Trophoblast cell (in vitro differentiated cells and primary cell): ENCODE data around the gene TEX38.
"Not testable (repeated sequence)": the region's sequence is repeated elsewhere in the genome, so short reads cannot be mapped to it uniquely, and the experiment has no call there.

Source experiments
- DNase-seq, 2 donors: peaks; one replicate each; pipeline ENCODE4 v3.0.0-alpha.2; 2016
- H2AFZ ChIP-seq: 2 replicates; pipeline ENCODE4 v1.6.1; 2013; ENCODE audit warnings: low read length, moderate library complexity, mild to moderate bottlenecking; ENCODE audit not compliant: insufficient read depth, poor library complexity
- H2AK5ac ChIP-seq: 2 replicates; pipeline ENCODE4 v1.6.1; 2013; ENCODE audit warnings: mild to moderate bottlenecking, low read length
- H2BK120ac ChIP-seq: 2 replicates; pipeline ENCODE4 v1.6.1; 2013; ENCODE audit warnings: low read length, mild to moderate bottlenecking, moderate library complexity; ENCODE audit not compliant: insufficient read depth, poor library complexity
- H2BK12ac ChIP-seq: 2 replicates; pipeline ENCODE4 v1.6.1; 2013; ENCODE audit warnings: mild to moderate bottlenecking, low read length, moderate library complexity
- H2BK5ac ChIP-seq: 2 replicates; pipeline ENCODE4 v1.6.1; 2013; ENCODE audit warnings: low read length, low read depth, moderate library complexity, mild to moderate bottlenecking; ENCODE audit not compliant: poor library complexity
- H3K14ac ChIP-seq: 2 replicates; pipeline ENCODE4 v1.6.1; 2013; ENCODE audit warnings: mild to moderate bottlenecking, low read length
- H3K18ac ChIP-seq: 2 replicates; pipeline ENCODE4 v1.6.1; 2013; ENCODE audit warnings: mild to moderate bottlenecking, low read length
- H3K23ac ChIP-seq: 2 replicates; pipeline ENCODE4 v1.6.1; 2013; ENCODE audit warnings: low read length
- H3K27ac ChIP-seq: 2 replicates; pipeline ENCODE4 v1.5.1; 2013; ENCODE audit warnings: low read depth, mild to moderate bottlenecking, inconsistent platforms, low read length, moderate library complexity
- H3K27me3 ChIP-seq: 2 replicates; pipeline ENCODE4 v1.6.1; 2013; ENCODE audit warnings: inconsistent platforms, mild to moderate bottlenecking, low read length, moderate library complexity; ENCODE audit not compliant: insufficient read depth
- H3K36me3 ChIP-seq, 2 experiments: 1 replicate in 1 of 2; 2 replicates in 1 of 2; pipeline ENCODE4 v1.6.1; 2013; ENCODE audit warnings: low read length in 2 of 2, mild to moderate bottlenecking in 2 of 2, moderate library complexity in 1 of 2; ENCODE audit not compliant: insufficient read depth in 2 of 2, control insufficient read depth in 1 of 2
- H3K4ac ChIP-seq: 2 replicates; pipeline ENCODE4 v1.6.1; 2013; ENCODE audit warnings: low read depth, mild to moderate bottlenecking, low read length, moderate library complexity
- H3K4me1 ChIP-seq, 2 experiments: 1 replicate in 1 of 2; 2 replicates in 1 of 2; pipeline ENCODE4 v1.6.1; 2013; ENCODE audit warnings: low read length in 2 of 2, mild to moderate bottlenecking in 2 of 2, moderate library complexity in 1 of 2; ENCODE audit not compliant: insufficient read depth in 2 of 2, control insufficient read depth in 1 of 2
- H3K4me2 ChIP-seq: 2 replicates; pipeline ENCODE4 v1.6.1; 2013; ENCODE audit warnings: inconsistent platforms, mild to moderate bottlenecking, low read length, moderate library complexity
- H3K4me3 ChIP-seq: 2 replicates; pipeline ENCODE4 v1.5.1; 2013; ENCODE audit warnings: mild to moderate bottlenecking, low read depth, low read length, inconsistent platforms
- H3K79me1 ChIP-seq: one replicate; pipeline ENCODE4 v1.6.1; 2013; ENCODE audit warnings: low read length
- H3K79me2 ChIP-seq: 2 replicates; pipeline ENCODE4 v1.6.1; 2013; ENCODE audit warnings: low read length, mild to moderate bottlenecking; ENCODE audit not compliant: control insufficient read depth, insufficient read depth, poor library complexity
- H3K9ac ChIP-seq: 2 replicates; pipeline ENCODE4 v1.6.1; 2013; ENCODE audit warnings: mild to moderate bottlenecking, low read length
- H3K9me3 ChIP-seq: 2 replicates; pipeline ENCODE4 v1.6.1; 2013; ENCODE audit warnings: low read depth, mild to moderate bottlenecking, control low read depth, inconsistent platforms, low read length; ENCODE audit not compliant: insufficient read depth
- H4K12ac ChIP-seq: 2 replicates; pipeline ENCODE4 v1.6.1; 2013; ENCODE audit warnings: low read depth, mild to moderate bottlenecking, low read length, moderate library complexity
- H4K8ac ChIP-seq: 2 replicates; pipeline ENCODE4 v1.6.1; 2013; ENCODE audit warnings: low read depth, mild to moderate bottlenecking, low read length, moderate library complexity
- H4K91ac ChIP-seq: one replicate; pipeline ENCODE4 v1.6.1; 2013; ENCODE audit warnings: low read depth, mild to moderate bottlenecking, low read length, moderate library complexity
- whole genome bisulfite sequencing: extraction: QIAGEN DNeasy Blood & Tissue Kit; methylation state at CpG from one replicate; pipeline ENCODE4 v1.1.7; 2013; ENCODE audit warnings: missing lambda C conversion rate; ENCODE audit not compliant: insufficient read length, insufficient coverage; ENCODE audit errors: extremely low coverage; 5-methylcytosine and 5-hydroxymethylcytosine counted together

The TEX38 gene

GRCh38 chr1:46657775-46658174 is 13.9 kb upstream of the TEX38 start:
- no peaks in the 10 kb centered on the region for H3K4me1 ChIP-seq
- no peak overlapping the region for H3K4me3 ChIP-seq
- H2AFZ ChIP-seq = no peak overlapping the region
- no peak overlapping the region for H3K23ac ChIP-seq
- DNase-seq = no peak
- no peak overlapping the region for H2BK5ac ChIP-seq
- no peak overlapping the region for H3K4me2 ChIP-seq
- no peaks in the 10 kb centered on the region for H3K79me1 ChIP-seq
- H2BK12ac ChIP-seq = no peak overlapping the region
- no CpG with 5 or more reads among the region's 1 CpG for WGBS
- no peaks in the 10 kb centered on the region for H3K27me3 ChIP-seq
- no peak overlapping the region for H4K91ac ChIP-seq
- no peak overlapping the region for H4K12ac ChIP-seq
- no peak overlapping the region for H2BK120ac ChIP-seq
- no peak overlapping the region for H3K9ac ChIP-seq
- no peak overlapping the region for H3K14ac ChIP-seq
- H3K18ac ChIP-seq = no peak overlapping the region
- H3K36me3 ChIP-seq = peaks cover 0 to 2% of the 10 kb centered on the region in 2 experiments
- H3K27ac ChIP-seq = no peak overlapping the region
- H3K79me2 ChIP-seq = no peaks in the 10 kb centered on the region
- H3K9me3 ChIP-seq = no peaks in the 10 kb centered on the region
- no peak overlapping the region for H2AK5ac ChIP-seq
- H4K8ac ChIP-seq = no peak overlapping the region
- no peak overlapping the region for H3K4ac ChIP-seq

- no peak overlapping the region for H2BK12ac ChIP-seq
- no peak overlapping the region for H4K91ac ChIP-seq
- no peaks in the 10 kb centered on the region for H3K36me3 ChIP-seq
- H2BK5ac ChIP-seq = no peak overlapping the region
- DNase-seq = no peak
- no peak overlapping the region for H3K23ac ChIP-seq
- no peak overlapping the region for H3K18ac ChIP-seq
- no peak overlapping the region for H4K8ac ChIP-seq
- H3K79me1 ChIP-seq = no peaks in the 10 kb centered on the region
- H3K4me2 ChIP-seq = no peak overlapping the region
- no peaks in the 10 kb centered on the region for H3K4me1 ChIP-seq
- no peak overlapping the region for H4K12ac ChIP-seq
- H2AFZ ChIP-seq = no peak overlapping the region
- no peak overlapping the region for H3K9ac ChIP-seq
- H3K27me3 ChIP-seq = no peaks in the 10 kb centered on the region
- no peak overlapping the region for H2BK120ac ChIP-seq
- no peak overlapping the region for H3K4ac ChIP-seq
- no peak overlapping the region for H3K14ac ChIP-seq
- H3K9me3 ChIP-seq = no peaks in the 10 kb centered on the region
- H3K79me2 ChIP-seq = no peaks in the 10 kb centered on the region
- no peak overlapping the region for H2AK5ac ChIP-seq
- H3K27ac ChIP-seq = no peak overlapping the region
- no CpG with 5 or more reads among the region's 2 CpGs for WGBS
- H3K4me3 ChIP-seq = no peak overlapping the region
Measured at GRCh38 chr1:46659307-46659870, 12.3 kb upstream of the TEX38 start.

- H3K4me3 ChIP-seq, H3K27ac ChIP-seq, H4K91ac ChIP-seq, H3K9ac ChIP-seq, H3K23ac ChIP-seq, H3K4me1 ChIP-seq, H3K27me3 ChIP-seq, H3K4ac ChIP-seq, H3K14ac ChIP-seq, H3K18ac ChIP-seq, H3K9me3 ChIP-seq, H4K8ac ChIP-seq, H3K36me3 ChIP-seq, H3K4me2 ChIP-seq, H2AK5ac ChIP-seq, H2BK5ac ChIP-seq, H3K79me1 ChIP-seq, H3K79me2 ChIP-seq, H4K12ac ChIP-seq, H2BK12ac ChIP-seq, H2BK120ac ChIP-seq, H2AFZ ChIP-seq: not testable (repeated sequence)
- DNase-seq = peak in 1 of 2 donors; percentile 47
- no CpG with 5 or more reads among the region's 5 CpGs for WGBS
Measured at GRCh38 chr1:46660116-46660515, 11.5 kb upstream of the TEX38 start.

DNA sequence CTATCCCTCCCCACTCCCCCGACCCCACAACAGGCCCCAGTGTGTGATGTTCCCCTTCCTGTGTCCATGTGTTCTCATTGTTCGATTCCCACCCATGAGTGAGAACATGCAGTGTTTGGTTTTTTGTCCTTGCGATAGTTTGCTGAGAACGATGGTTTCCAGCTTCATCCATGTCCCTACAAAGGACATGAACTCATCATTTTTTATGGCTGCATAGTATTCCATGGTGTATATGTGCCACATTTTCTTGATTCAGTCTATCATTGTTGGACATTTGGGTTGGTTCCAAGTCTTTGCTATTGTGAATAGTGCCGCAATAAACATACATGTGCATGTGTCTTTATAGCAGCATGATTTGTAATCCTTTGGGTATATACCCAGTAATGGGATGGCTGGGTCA is 8.7 kb upstream of the TEX38 start:
- not testable (repeated sequence) for H3K4me2 ChIP-seq, H3K4ac ChIP-seq, H4K12ac ChIP-seq, H2AFZ ChIP-seq, H3K36me3 ChIP-seq, H2BK120ac ChIP-seq, H3K4me3 ChIP-seq, H3K9ac ChIP-seq, H3K27ac ChIP-seq, H2BK12ac ChIP-seq, H3K79me2 ChIP-seq, H2BK5ac ChIP-seq, H3K79me1 ChIP-seq, H3K27me3 ChIP-seq, H2AK5ac ChIP-seq, H3K4me1 ChIP-seq, DNase-seq, H4K91ac ChIP-seq, H4K8ac ChIP-seq, H3K23ac ChIP-seq, H3K9me3 ChIP-seq, H3K18ac ChIP-seq, H3K14ac ChIP-seq
- WGBS = no CpG with 5 or more reads among the region's 5 CpGs
